Pericardium fibroblast (primary cell): ENCODE results near the gene ENPP1. TPM values are rescaled to one million over a fixed set of nuclear protein-coding genes. Genes with fewer than 3 reads are reported as not detected.

Experiments used
- total RNA-seq: library from RNA; depleted of rRNA; stranded (reverse); fragments of >200 nt; gene quantifications from 2 replicates; pipeline ENCODE4 v1.2.3, GENCODE V29; 2015

The ENPP1 gene
- total RNA-seq: 1.4 and 5.5 TPM in 2 replicates

GRCh38 chr6:131807644-131808459 is at the start of gene ENPP1:
Gene ENPP1, plus strand, starts transcription at chr6:131808020. Its CDS starts 16 bp downstream, at chr6:131808036.

Other genes with a start within 250 kb of the ENPP1 start
- not detected in 2 replicates for gene ARG1, start 234.8 kb upstream of the ENPP1 start, total RNA-seq
- gene MED23, start 179.8 kb upstream of the ENPP1 start, total RNA-seq: 13.2 and 15.2 TPM in 2 replicates
- not detected in 2 replicates for gene ENPP3, start 170.7 kb upstream of the ENPP1 start, total RNA-seq
- 0.70 TPM in 1 of 2 replicates, not detected in the other for gene OR2A4, start 106.6 kb upstream of the ENPP1 start, total RNA-seq
- gene CTAGE9, start 97.0 kb upstream of the ENPP1 start, total RNA-seq: not detected in 2 replicates
- gene CCN2, start 143.4 kb downstream of the ENPP1 start, total RNA-seq: 203 and 665 TPM in 2 replicates